ENCODE results near the gene EXOG.

Gene EXOG

GRCh38 chr3:38549082-38549481 lies 52.9 kb downstream of the EXOG start:
- H3K4me3 ChIP-seq (ENCODE audit: low read depth, low read length) = no peak overlapping the region
- ChIA-PET CTCF (no interaction called here), POLR2A (no interaction called here)
- TF ChIP-seq CTCF (IDR thresholded peaks at IDR 0.05; ENCODE audit: insufficient read depth, low read length, missing control alignments) = no peak
- no peak for DNase-seq (ENCODE audit: low read depth, low spot score)

GRCh38 chr3:38549486-38549885 lies 53.3 kb downstream of the EXOG start:
- DNase-seq (ENCODE audit: low read depth, low spot score) = no peak
- TF ChIP-seq CTCF (IDR thresholded peaks at IDR 0.05; ENCODE audit: insufficient read depth, low read length, missing control alignments) = no peak
- CTCF ChIA-PET = no interaction called here
- POLR2A ChIA-PET = no interaction called here
- no peak overlapping the region for H3K4me3 ChIP-seq (ENCODE audit: low read depth, low read length)

- no peak overlapping the region for H3K4me3 ChIP-seq (ENCODE audit: low read depth, low read length)
- POLR2A ChIA-PET = no interaction called here
- TF ChIP-seq CTCF (IDR thresholded peaks at IDR 0.05; ENCODE audit: insufficient read depth, low read length, missing control alignments) = no peak
- DNase-seq (ENCODE audit: low read depth, low spot score) = no peak
- CTCF ChIA-PET = no interaction called here
Measured at GRCh38 chr3:38549957-38550840, 54.1 kb downstream of the EXOG start.

GRCh38 chr3:38551026-38551832 lies 55.1 kb downstream of the EXOG start:
- no peak for DNase-seq (ENCODE audit: low read depth, low spot score)
- TF ChIP-seq CTCF (IDR thresholded peaks at IDR 0.05; ENCODE audit: insufficient read depth, low read length, missing control alignments) = no peak
- POLR2A ChIA-PET = no interaction called here
- H3K4me3 ChIP-seq (ENCODE audit: low read depth, low read length) = no peak overlapping the region
- CTCF ChIA-PET = interaction anchor here (0.9 kb wide), 1 partner anchor 30 kb away, joined by 5 read pairs; no protein-coding TSS in a partner anchor

GRCh38 chr3:38552364-38552763 lies 56.2 kb downstream of the EXOG start:
- no peak overlapping the region for H3K4me3 ChIP-seq (ENCODE audit: low read depth, low read length)
- ChIA-PET CTCF (no interaction called here), POLR2A (no interaction called here)
- no peak for DNase-seq (ENCODE audit: low read depth, low spot score)
- no peak for TF ChIP-seq CTCF (IDR thresholded peaks at IDR 0.05; ENCODE audit: insufficient read depth, low read length, missing control alignments)

GRCh38 chr3:38553071-38553470 lies 56.9 kb downstream of the EXOG start:
- H3K4me3 ChIP-seq (ENCODE audit: low read depth, low read length) = no peak overlapping the region
- ChIA-PET CTCF (no interaction called here), POLR2A (no interaction called here)
- TF ChIP-seq CTCF (IDR thresholded peaks at IDR 0.05; ENCODE audit: insufficient read depth, low read length, missing control alignments) = no peak
- no peak for DNase-seq (ENCODE audit: low read depth, low spot score)
